SJCRH30 (cell line): ENCODE measurements around the gene HOXD3. TPM values are rescaled to one million over a fixed set of nuclear protein-coding genes. Genes with fewer than 3 reads are reported as not detected.
A peak's percentile ranks its signal among the peaks of the same experiment; 100 is the strongest.

Experiments
- DNase-seq, 2 experiments: peaks; one replicate each; pipeline ENCODE4 v3.0.0-alpha.2; 2015 to 2020
- H3K27ac ChIP-seq: fragments of 250-450 bp; sonication (Bioruptor Pico); 2 replicates; pipeline ENCODE4 v1.5.1; 2020; ENCODE audit warnings: mild to moderate bottlenecking, moderate library complexity
- H3K27me3 ChIP-seq: fragments of 250-450 bp; sonication (Bioruptor Pico); 2 replicates; pipeline ENCODE4 v1.5.1; 2020; ENCODE audit warnings: mild to moderate bottlenecking, moderate library complexity
- H3K36me3 ChIP-seq: fragments of 250-450 bp; sonication (Bioruptor Pico); 2 replicates; pipeline ENCODE4 v1.5.1; 2020; ENCODE audit warnings: mild to moderate bottlenecking, moderate library complexity
- H3K4me1 ChIP-seq: fragments of 250-450 bp; sonication (Bioruptor Pico); 2 replicates; pipeline ENCODE4 v1.5.1; 2020; ENCODE audit warnings: mild to moderate bottlenecking, moderate library complexity
- H3K4me3 ChIP-seq: fragments of 250-450 bp; sonication (Bioruptor Pico); 2 replicates; pipeline ENCODE4 v1.5.1; 2020; ENCODE audit warnings: mild to moderate bottlenecking, moderate library complexity
- H3K9me3 ChIP-seq: fragments of 250-450 bp; sonication (Bioruptor Pico); replicated peaks from 2 replicates; pipeline ENCODE4 v1.5.1; 2020; ENCODE audit warnings: mild to moderate bottlenecking, moderate library complexity
- total RNA-seq: library from RNA; depleted of rRNA; stranded (reverse); fragments of >200 nt; shearing (Covaris generic); gene quantifications from 2 replicates; pipeline ENCODE4 v1.2.3, GENCODE V29; 2014

HOXD3 gene
- total RNA-seq, 1 experiment from 2014 or later, result not detected

DNA sequence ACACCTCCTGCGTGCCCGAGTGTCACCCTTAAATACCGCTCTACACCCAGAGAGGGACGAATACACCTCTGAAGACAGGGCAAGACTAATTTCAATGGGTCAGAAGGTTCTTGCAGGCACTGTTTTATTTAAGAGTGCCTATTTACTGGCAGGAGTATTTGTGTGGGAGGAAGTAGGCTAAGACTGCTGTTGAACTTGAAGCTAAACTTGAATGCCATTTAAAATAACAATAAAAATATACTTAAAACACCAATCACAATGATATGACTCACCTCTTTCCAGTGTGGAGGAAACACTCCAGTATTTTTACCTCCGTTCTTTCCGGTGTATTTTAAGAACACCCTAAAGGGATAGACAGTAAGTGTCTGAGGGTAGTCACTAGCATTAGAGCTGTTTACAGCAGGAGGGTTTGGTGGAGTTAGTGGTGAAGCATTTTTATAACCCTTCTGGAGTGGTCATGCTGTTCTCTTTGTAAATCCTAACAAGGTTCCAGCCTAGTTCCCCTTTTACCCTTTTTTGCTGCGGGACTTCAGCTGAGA, 21.7 kb downstream of the HOXD3 start:
- Histone ChIP-seq H3K36me3 (no peaks in the 10 kb centered on the region), H3K9me3 (no peaks in the 10 kb centered on the region), H3K4me3 (no peak overlapping the region), H3K4me1 (no peaks in the 10 kb centered on the region), H3K27me3 (no peaks in the 10 kb centered on the region), H3K27ac (no peak overlapping the region)
- no peak for DNase-seq

DNA sequence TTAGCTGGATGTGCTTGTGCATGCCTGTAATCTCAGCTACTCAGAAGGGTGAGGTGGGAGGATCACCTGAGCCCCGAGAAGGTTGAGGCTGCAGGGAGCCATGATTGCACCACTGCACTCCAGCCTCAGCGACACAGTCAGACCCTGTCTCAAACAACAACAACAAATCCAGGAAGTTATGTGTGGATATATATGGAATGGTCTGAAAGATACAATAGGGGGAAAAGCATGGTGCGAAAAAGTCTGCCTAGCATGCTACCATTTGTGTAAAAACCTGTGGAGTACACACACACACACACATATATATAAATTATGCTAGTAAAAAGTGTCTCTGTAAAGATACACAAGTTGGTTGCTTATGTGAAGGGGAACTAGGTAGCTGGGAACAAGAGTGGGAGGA, 24.4 kb downstream of the HOXD3 start:
- H3K27ac ChIP-seq, result no peak overlapping the region
- H3K4me3 ChIP-seq, result no peak overlapping the region
- H3K27me3 ChIP-seq, result no peaks in the 10 kb centered on the region
- DNase-seq, result no peak
- H3K9me3 ChIP-seq, result no peaks in the 10 kb centered on the region
- H3K4me1 ChIP-seq, result no peaks in the 10 kb centered on the region
- H3K36me3 ChIP-seq, result no peaks in the 10 kb centered on the region

DNA sequence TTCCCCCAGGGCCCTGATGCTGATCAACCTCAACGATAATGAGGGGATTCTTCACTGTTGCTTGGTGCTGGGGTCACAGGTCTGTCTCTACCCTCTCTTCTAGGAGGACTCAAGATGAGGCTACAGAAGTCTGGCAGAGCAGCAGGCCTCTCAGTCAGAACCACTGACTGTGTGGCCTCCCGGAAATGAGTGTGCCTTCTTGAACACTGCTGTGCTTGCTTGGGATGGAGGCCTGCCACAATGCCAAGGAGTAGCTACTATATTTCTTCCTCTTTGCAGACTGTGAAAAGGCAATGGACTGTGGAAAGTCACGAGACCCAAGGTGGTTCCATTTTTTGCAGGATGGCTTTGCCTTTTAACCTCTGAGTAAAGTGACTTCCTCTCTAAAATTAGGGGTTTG, 25.6 kb downstream of the HOXD3 start:
- H3K9me3 ChIP-seq, result no peaks in the 10 kb centered on the region
- no peak for DNase-seq
- no peaks in the 10 kb centered on the region for H3K36me3 ChIP-seq
- no peaks in the 10 kb centered on the region for H3K4me1 ChIP-seq
- H3K27me3 ChIP-seq, result no peaks in the 10 kb centered on the region
- H3K27ac ChIP-seq, result no peak overlapping the region
- no peak overlapping the region for H3K4me3 ChIP-seq

DNA sequence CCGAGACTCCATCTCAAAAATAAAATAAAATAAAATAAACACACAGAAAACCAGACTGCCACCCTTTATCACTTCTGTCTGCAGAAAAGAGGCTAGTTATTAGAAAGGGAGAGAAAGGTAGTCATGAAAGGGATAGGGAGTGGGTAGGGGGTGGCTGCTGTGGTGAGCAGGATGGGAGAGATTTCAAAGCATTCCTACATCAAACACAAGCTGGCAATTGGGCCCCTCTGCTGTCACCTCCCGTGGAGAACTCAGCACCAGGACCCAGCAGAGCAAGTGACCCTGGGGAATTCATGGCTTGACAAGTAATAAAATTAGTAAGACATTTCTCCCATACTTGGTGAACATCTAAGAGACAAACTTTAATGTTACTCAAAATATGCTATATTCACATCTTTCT, 27.6 kb downstream of the HOXD3 start:
- no peak for DNase-seq
- Histone ChIP-seq H3K9me3 (no peaks in the 10 kb centered on the region), H3K4me1 (no peaks in the 10 kb centered on the region), H3K4me3 (no peak overlapping the region), H3K36me3 (no peaks in the 10 kb centered on the region), H3K27me3 (no peaks in the 10 kb centered on the region), H3K27ac (no peak overlapping the region)

DNA sequence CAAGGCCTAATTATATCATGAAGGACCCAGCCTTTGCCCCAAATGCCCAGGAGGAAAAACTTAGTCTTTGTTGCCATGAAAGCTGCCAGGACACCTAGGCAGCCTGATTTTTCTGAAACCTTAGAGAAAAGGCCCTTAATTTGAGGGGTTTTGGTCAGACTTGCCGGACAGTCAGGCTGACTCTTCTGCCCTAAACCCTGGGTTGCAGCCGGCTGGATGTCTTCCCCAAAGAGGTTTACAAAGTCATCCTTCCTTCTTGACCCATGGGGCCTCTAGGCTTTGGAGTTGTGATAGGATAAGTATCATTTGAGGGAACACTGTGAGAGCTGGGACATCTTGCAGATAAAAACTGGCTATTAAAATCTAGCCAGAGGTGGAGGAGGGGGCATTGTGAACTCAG, 28.9 kb downstream of the HOXD3 start:
- Histone ChIP-seq H3K9me3 (no peaks in the 10 kb centered on the region), H3K36me3 (no peaks in the 10 kb centered on the region), H3K4me1 (no peaks in the 10 kb centered on the region), H3K27me3 (no peaks in the 10 kb centered on the region), H3K4me3 (no peak overlapping the region), H3K27ac (no peak overlapping the region)
- DNase-seq, result no peak

DNA sequence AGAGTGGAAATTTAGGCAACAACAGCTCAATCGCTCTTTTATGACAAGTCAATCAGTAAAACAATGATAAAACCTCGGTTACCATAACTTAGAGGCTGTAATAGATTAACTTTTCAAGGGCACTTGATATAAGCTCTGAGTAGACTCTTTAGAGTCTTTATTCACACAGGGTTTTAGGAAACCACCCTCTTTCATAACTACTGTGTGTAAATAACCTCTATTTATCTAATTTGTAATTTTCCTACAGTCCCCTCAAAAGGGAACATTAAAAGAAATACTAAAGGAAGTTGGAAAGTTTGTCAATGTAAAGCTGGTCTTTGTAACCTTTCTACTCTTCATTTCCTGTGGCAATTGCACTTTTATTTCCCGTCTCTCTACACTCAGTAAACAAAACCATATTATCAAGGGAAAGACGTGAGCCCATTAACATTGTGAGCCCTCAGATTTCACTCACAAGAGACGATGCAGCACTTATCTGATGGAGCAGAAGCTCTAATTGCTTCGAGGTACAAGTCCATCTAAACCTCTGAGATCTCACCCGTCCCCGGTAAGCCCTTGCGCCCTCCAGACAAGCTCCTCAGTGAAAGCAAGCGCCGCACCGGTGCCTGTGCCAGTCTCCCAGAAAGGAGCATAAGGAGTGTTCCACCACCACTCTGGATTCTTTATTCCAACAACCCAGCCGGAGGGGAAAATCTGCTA, 30.2 kb downstream of the HOXD3 start:
- Histone ChIP-seq H3K36me3 (no peaks in the 10 kb centered on the region), H3K27ac (no peak overlapping the region), H3K4me3 (peak overlapping the region; percentile 60), H3K4me1 (no peaks in the 10 kb centered on the region), H3K27me3 (no peaks in the 10 kb centered on the region), H3K9me3 (no peaks in the 10 kb centered on the region)
- peak in 1 of 2 experiments; percentile 10 for DNase-seq

DNA sequence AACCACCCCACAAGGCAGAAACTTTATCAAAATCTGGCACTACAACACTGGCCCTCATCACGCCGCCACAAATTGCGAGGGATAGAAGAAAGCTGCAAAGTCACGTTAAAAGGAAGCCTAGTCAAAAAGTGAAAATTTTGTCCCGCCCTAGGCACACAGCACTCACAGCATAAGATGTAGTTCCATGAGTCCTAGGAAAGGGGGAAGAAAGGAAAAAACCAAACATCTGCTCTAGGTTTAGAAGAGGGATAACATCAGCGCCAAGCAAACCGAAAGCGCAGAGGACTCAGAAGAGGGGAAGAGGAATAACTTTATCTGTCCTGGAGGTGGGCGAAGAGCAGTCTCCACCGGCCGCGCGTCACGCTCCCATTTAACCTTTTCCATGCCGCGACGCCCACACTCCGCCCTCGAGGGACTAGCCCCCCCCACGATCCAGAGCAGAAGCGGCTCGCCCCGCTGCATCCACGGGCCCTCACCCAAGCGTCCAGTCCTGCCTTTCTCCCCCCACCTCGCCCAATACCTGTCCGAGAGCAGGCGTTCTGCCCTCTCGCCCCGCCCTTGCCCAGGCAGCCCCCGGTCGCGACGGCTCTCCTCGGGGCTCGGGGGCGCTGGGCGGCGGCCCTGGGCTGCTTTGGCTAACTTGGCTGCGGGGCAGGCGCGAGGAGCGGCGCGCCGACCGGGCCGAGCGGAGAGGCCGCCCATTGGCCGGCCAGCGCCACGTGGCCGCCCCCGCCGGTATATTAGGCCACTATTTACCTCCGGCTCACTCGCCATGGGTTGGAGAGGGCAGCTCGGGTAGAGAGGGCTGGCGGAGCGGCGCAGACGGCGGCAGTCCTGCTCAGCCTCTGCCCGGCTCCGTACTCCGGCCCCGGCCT, 31.0 kb downstream of the HOXD3 start, which contains the start of gene HOXD1:
TSS of gene HOXD1 (plus strand) at position 770 of the 875 bp plus-strand sequence. CDS start 134 bp downstream, outside the sequence.
- Histone ChIP-seq H3K9me3 (no peaks in the 10 kb centered on the region), H3K27ac (no peak within 1 kb of the TSS), H3K4me1 (no peaks in the 10 kb centered on the region), H3K4me3 (peak within 1 kb of the TSS; percentile 60), H3K36me3 (no peaks in the 10 kb centered on the region), H3K27me3 (no peaks in the 10 kb centered on the region)
- peak in 1 of 2 experiments; percentile 36 for DNase-seq

GRCh38 chr2:176188774-176189680, 31.9 kb downstream of the HOXD3 start:
- H3K27ac ChIP-seq, result no peak overlapping the region
- H3K4me1 ChIP-seq, result no peaks in the 10 kb centered on the region
- H3K9me3 ChIP-seq, result no peaks in the 10 kb centered on the region
- DNase-seq, result no peak
- H3K27me3 ChIP-seq, result no peaks in the 10 kb centered on the region
- H3K36me3 ChIP-seq, result no peaks in the 10 kb centered on the region
- H3K4me3 ChIP-seq, result peak overlapping the region; percentile 60

DNA sequence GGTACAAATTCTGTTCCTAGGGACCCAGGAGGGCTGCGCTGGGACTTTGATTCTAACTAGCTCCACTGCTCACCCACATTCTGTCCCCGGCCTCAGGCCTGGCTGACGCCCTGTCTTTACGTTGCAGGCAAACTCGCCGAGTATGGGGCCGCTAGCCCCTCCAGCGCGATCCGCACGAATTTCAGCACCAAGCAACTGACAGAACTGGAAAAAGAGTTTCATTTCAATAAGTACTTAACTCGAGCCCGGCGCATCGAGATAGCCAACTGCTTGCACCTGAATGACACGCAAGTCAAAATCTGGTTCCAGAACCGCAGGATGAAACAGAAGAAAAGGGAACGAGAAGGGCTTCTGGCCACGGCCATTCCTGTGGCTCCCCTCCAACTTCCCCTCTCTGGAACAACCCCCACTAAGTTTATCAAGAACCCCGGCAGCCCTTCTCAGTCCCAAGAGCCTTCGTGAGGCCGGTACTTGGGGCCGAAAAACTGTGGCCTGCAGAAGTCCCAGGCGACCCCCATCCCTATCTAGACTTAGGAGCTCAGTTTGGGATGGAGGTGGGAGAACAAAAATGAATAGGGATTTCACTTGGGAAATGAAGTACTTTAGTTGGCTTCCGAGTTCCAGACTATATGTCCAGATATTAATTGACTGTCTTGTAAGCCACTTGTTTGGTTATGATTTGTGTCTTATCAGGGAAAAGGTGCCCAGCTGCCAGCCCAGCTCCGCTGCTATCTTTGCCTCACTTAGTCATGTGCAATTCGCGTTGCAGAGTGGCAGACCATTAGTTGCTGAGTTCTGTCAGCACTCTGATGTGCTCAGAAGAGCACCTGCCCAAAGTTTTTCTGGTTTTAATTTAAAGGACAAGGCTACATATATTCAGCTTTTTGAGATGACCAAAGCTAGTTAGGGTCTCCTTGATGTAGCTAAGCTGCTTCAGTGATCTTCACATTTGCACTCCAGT, 32.9 kb downstream of the HOXD3 start:
- Histone ChIP-seq H3K4me3 (no peak overlapping the region), H3K4me1 (no peaks in the 10 kb centered on the region), H3K36me3 (no peaks in the 10 kb centered on the region), H3K27ac (no peak overlapping the region), H3K27me3 (no peaks in the 10 kb centered on the region), H3K9me3 (no peaks in the 10 kb centered on the region)
- no peak for DNase-seq

DNA sequence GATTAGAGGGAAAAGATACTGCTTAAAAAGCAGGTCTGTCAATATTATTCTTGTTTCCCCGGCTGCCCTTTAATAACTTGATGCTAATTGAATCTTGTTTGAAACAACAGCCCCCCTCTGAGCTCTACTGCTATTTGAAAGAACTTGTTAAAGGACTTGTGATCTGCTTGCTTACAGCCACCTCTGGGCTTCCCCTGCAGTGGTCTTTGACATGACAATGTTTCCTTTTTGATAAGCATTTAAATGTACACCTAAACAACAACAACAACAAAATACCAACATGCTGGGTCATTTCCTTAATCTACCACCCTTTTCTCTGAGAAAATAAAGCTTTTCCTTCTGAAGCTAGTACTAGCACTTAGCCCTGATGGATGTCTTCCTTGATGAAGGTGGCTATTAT, 35.2 kb downstream of the HOXD3 start:
- no peak for DNase-seq
- H3K36me3 ChIP-seq, result no peaks in the 10 kb centered on the region
- H3K4me1 ChIP-seq, result no peaks in the 10 kb centered on the region
- no peaks in the 10 kb centered on the region for H3K27me3 ChIP-seq
- H3K27ac ChIP-seq, result no peak overlapping the region
- no peaks in the 10 kb centered on the region for H3K9me3 ChIP-seq
- H3K4me3 ChIP-seq, result no peak overlapping the region

DNA sequence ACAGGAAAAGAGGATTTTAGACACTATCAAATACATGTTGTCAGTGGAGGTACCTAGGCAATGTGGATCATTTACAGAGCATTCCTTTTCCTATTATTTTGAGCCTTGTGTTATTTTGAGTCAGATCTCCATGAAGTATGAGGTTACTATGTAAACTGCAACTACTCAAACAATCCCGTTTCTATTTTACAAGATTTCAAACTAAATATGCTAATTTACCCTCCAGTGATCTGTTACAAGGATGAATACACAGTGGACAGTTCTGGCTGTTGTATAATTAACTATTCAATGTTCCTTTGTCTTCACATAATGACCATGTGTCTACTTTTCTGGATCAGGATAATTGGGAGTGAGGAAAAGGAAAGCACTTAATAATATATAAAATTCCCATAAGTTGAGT, 35.9 kb downstream of the HOXD3 start:
- Histone ChIP-seq H3K27ac (no peak overlapping the region), H3K4me1 (no peaks in the 10 kb centered on the region), H3K36me3 (no peaks in the 10 kb centered on the region), H3K27me3 (no peaks in the 10 kb centered on the region), H3K9me3 (no peaks in the 10 kb centered on the region), H3K4me3 (no peak overlapping the region)
- DNase-seq, result no peak

DNA sequence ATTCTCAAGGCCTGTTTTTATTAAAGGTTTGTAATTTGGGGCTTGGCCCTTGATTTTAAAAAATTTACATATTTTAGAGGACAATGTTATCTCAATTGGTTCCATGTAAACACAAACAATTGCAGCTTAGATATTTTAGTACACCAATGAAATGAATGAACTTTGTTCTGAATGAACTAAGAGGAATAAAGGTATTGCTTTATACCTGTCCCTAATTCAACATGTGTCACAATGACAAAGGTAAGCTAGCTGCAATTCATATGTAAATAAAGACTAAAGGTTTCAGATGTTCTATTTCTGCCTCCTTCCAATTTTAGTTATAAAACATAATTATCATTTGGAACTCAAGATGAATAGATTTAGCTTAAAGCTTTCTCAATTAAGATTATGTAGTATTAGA, 42.8 kb downstream of the HOXD3 start:
- no peaks in the 10 kb centered on the region for H3K36me3 ChIP-seq
- no peaks in the 10 kb centered on the region for H3K9me3 ChIP-seq
- H3K4me1 ChIP-seq, result no peaks in the 10 kb centered on the region
- H3K27me3 ChIP-seq, result no peaks in the 10 kb centered on the region
- no peak overlapping the region for H3K27ac ChIP-seq
- no peak for DNase-seq
- H3K4me3 ChIP-seq, result no peak overlapping the region

DNA sequence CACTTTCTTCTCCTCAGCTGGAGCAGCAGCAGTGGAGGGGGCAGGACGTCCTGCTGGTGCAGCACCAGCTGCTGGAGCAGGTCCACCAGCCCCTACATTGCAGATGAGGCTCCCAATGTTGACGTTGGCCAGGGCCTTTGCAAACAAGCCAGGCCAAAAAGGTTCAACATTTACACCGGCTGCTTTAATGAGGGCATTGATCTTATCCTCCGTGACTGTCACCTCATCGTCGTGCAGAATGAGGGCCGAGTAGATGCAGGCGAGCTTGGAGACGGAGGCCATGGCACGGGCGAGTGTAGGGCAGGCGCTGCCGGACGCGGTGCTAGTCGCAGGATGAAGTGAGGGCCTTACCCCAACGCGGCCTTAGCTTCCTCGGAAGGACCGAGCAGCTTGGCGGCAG, 43.9 kb downstream of the HOXD3 start:
- H3K27ac ChIP-seq, result no peak overlapping the region
- no peaks in the 10 kb centered on the region for H3K36me3 ChIP-seq
- H3K4me1 ChIP-seq, result no peaks in the 10 kb centered on the region
- H3K27me3 ChIP-seq, result no peaks in the 10 kb centered on the region
- H3K4me3 ChIP-seq, result no peak overlapping the region
- no peak for DNase-seq
- no peaks in the 10 kb centered on the region for H3K9me3 ChIP-seq

- Histone ChIP-seq H3K9me3 (no peaks in the 10 kb centered on the region), H3K36me3 (no peaks in the 10 kb centered on the region), H3K27me3 (no peaks in the 10 kb centered on the region), H3K4me3 (no peak overlapping the region), H3K4me1 (no peaks in the 10 kb centered on the region), H3K27ac (no peak overlapping the region)
- no peak for DNase-seq
Measured at GRCh38 chr2:176202491-176202890, 45.4 kb downstream of the HOXD3 start.
